Suprapubic skin (tissue), 4 donors: ENCODE data around the gene ZNF583. TPM values are rescaled to one million over a fixed set of nuclear protein-coding genes. Genes with fewer than 3 reads are reported as not detected.
A peak's percentile ranks its signal among the peaks of the same experiment; 100 is the strongest.

ENCODE experiments used
- DNase-seq, 2 donors: peaks; one replicate each; pipeline ENCODE4 v3.0.0-alpha.2; 2019; ENCODE audit warnings: low spot score in 2 of 2
- H3K27ac ChIP-seq: fragments of 200-600 bp; sonication (generic); one replicate; pipeline ENCODE4 v1.5.1; 2019
- H3K27me3 ChIP-seq: fragments of 200-600 bp; sonication (generic); one replicate; pipeline ENCODE4 v1.5.1; 2019
- H3K36me3 ChIP-seq: fragments of 200-600 bp; sonication (generic); one replicate; pipeline ENCODE4 v1.5.1; 2019
- H3K4me1 ChIP-seq: fragments of 200-600 bp; sonication (generic); one replicate; pipeline ENCODE4 v1.5.1; 2019
- H3K4me3 ChIP-seq: fragments of 200-600 bp; sonication (generic); one replicate; pipeline ENCODE4 v1.5.1; 2019; ENCODE audit warnings: mild to moderate bottlenecking
- H3K9me3 ChIP-seq: fragments of 200-600 bp; sonication (generic); one replicate; pipeline ENCODE4 v1.5.1; 2019
- CTCF ChIP-seq, 2 donors: fragments of 200-600 bp in 1 of 2; fragments of 450-650 bp in 1 of 2; sonication (generic) in 1 of 2; IDR thresholded peaks; one replicate each; pipeline ENCODE4 v1.5.1; 2016 to 2019; ENCODE audit warnings: antibody characterized with exemption in 2 of 2, mild to moderate bottlenecking in 1 of 2, moderate library complexity in 1 of 2
- EP300 ChIP-seq: sonication (generic); formaldehyde crosslinking; IDR thresholded peaks from one replicate; pipeline ENCODE4 v1.6.1; 2017; ENCODE audit warnings: antibody characterized with exemption
- POLR2A ChIP-seq, 2 donors: fragments of 450-650 bp; IDR thresholded peaks; one replicate each; pipeline ENCODE4 v1.6.1; 2017; ENCODE audit warnings: antibody characterized with exemption in 2 of 2, mild to moderate bottlenecking in 2 of 2, moderate library complexity in 2 of 2
- POLR2AphosphoS5 ChIP-seq, 3 donors: sonication (generic); formaldehyde crosslinking; IDR thresholded peaks; one replicate each; pipeline ENCODE4 v1.6.1; 2017; ENCODE audit warnings: antibody characterized with exemption in 3 of 3
- WGBS: methylation state at CpG from one replicate; pipeline ENCODE4 v1.1.5; 2018; 5-methylcytosine and 5-hydroxymethylcytosine counted together
- total RNA-seq, 4 donors: library from RNA; depleted of rRNA; stranded (reverse); fragments of >200 nt; gene quantifications; one replicate each; pipeline ENCODE4 v1.1.0, GENCODE V29; 2016

ZNF583 gene
- total RNA-seq, 4 donors from 2014 or later, result 1.5 to 3.2 (median 2.3) TPM

- peaks cover 35% of the 10 kb centered on the region for H3K36me3 ChIP-seq
- no peak for DNase-seq
- WGBS, result 96% methylated on average over 4 of the region's 4 CpGs
- peak overlapping the region; percentile 72 for H3K4me3 ChIP-seq
- no peaks in the 10 kb centered on the region for H3K27me3 ChIP-seq
- no peak overlapping the region for H3K27ac ChIP-seq
- H3K9me3 ChIP-seq, result peaks cover 11% of the 10 kb centered on the region
- TF ChIP-seq POLR2A (IDR thresholded peaks at IDR 0.05) (no peak), CTCF (IDR thresholded peaks at IDR 0.05) (no peak), EP300 (no peak), POLR2AphosphoS5 (IDR thresholded peaks at IDR 0.05) (no peak)
- H3K4me1 ChIP-seq, result peaks cover 14% of the 10 kb centered on the region
Measured at GRCh38 chr19:56405062-56405461, 930 bp downstream of the ZNF583 start.

- no peaks in the 10 kb centered on the region for H3K4me1 ChIP-seq
- no peak overlapping the region for H3K4me3 ChIP-seq
- WGBS, result 90% methylated on average over 5 of the region's 5 CpGs
- H3K27ac ChIP-seq, result no peak overlapping the region
- DNase-seq, result no peak
- H3K9me3 ChIP-seq, result peaks cover 91% of the 10 kb centered on the region
- peaks cover 42% of the 10 kb centered on the region for H3K36me3 ChIP-seq
- no peaks in the 10 kb centered on the region for H3K27me3 ChIP-seq
- no peak for TF ChIP-seq POLR2A (IDR thresholded peaks at IDR 0.05)
- no peak for TF ChIP-seq EP300
- no peak for TF ChIP-seq POLR2AphosphoS5 (IDR thresholded peaks at IDR 0.05)
- TF ChIP-seq CTCF (IDR thresholded peaks at IDR 0.05), result no peak
Measured at GRCh38 chr19:56423276-56423984, 19.3 kb downstream of the ZNF583 start.

- no peak for TF ChIP-seq POLR2A (IDR thresholded peaks at IDR 0.05)
- TF ChIP-seq CTCF (IDR thresholded peaks at IDR 0.05), result no peak
- TF ChIP-seq EP300, result no peak
- TF ChIP-seq POLR2AphosphoS5 (IDR thresholded peaks at IDR 0.05), result no peak
- 95% methylated on average over 1 of the region's 1 CpG for WGBS
- Histone ChIP-seq H3K4me3 (no peak overlapping the region), H3K4me1 (no peaks in the 10 kb centered on the region), H3K27me3 (no peaks in the 10 kb centered on the region), H3K27ac (no peak overlapping the region), H3K36me3 (peaks cover 38% of the 10 kb centered on the region), H3K9me3 (peaks cover 96% of the 10 kb centered on the region)
- DNase-seq, result no peak
Measured at GRCh38 chr19:56423985-56424353, 19.8 kb downstream of the ZNF583 start.

GRCh38 chr19:56441206-56441792, 37.2 kb downstream of the ZNF583 start:
- H3K9me3 ChIP-seq, result peaks cover 68% of the 10 kb centered on the region
- DNase-seq, result no peak
- no peak overlapping the region for H3K27ac ChIP-seq
- peaks cover 21% of the 10 kb centered on the region for H3K36me3 ChIP-seq
- no peak overlapping the region for H3K4me3 ChIP-seq
- no peaks in the 10 kb centered on the region for H3K27me3 ChIP-seq
- no peaks in the 10 kb centered on the region for H3K4me1 ChIP-seq
- TF ChIP-seq CTCF (IDR thresholded peaks at IDR 0.05), result no peak
- no peak for TF ChIP-seq POLR2AphosphoS5 (IDR thresholded peaks at IDR 0.05)
- no peak for TF ChIP-seq EP300
- TF ChIP-seq POLR2A (IDR thresholded peaks at IDR 0.05), result no peak
- WGBS, result 96% methylated on average over 8 of the region's 8 CpGs

GRCh38 chr19:56474308-56474707, 70.2 kb downstream of the ZNF583 start:
- H3K4me1 ChIP-seq, result peaks cover 26% of the 10 kb centered on the region
- H3K4me3 ChIP-seq, result no peak overlapping the region
- H3K36me3 ChIP-seq, result peaks cover 23% of the 10 kb centered on the region
- 50% methylated on average over 1 of the region's 3 CpGs for WGBS
- no peaks in the 10 kb centered on the region for H3K27me3 ChIP-seq
- DNase-seq, result no peak
- H3K27ac ChIP-seq, result no peak overlapping the region
- TF ChIP-seq CTCF (IDR thresholded peaks at IDR 0.05) (no peak), EP300 (no peak), POLR2A (IDR thresholded peaks at IDR 0.05) (no peak), POLR2AphosphoS5 (IDR thresholded peaks at IDR 0.05) (no peak)
- peaks cover 38% of the 10 kb centered on the region for H3K9me3 ChIP-seq
